DND-41 (cell line): ENCODE measurements around the gene SHISA9.

Source experiments
- ATAC-seq: fragments of 200-7000 bp; cut with Tn5 transposase; 3 replicates; pipeline ENCODE4 v1.9.1; 2021; ENCODE audit warnings: low read depth; ENCODE audit not compliant: insufficient read depth
- DNase-seq: peaks from one replicate; pipeline ENCODE4 v3.0.0-alpha.2; 2020
- H2AFZ ChIP-seq: 2 replicates; pipeline ENCODE4 v1.6.0; 2012; ENCODE audit warnings: low read depth, low read length
- H3K27ac ChIP-seq: 2 replicates; pipeline ENCODE4 v1.5.1; 2012; ENCODE audit warnings: low read length, inconsistent platforms
- H3K27me3 ChIP-seq: fragments of 200-600 bp; sonication (generic); 2 replicates; pipeline ENCODE4 v1.6.0; 2012; ENCODE audit warnings: low read length, mild to moderate bottlenecking, inconsistent platforms; ENCODE audit not compliant: insufficient read depth, poor library complexity
- H3K36me3 ChIP-seq: 2 replicates; pipeline ENCODE4 v1.5.1; 2012; ENCODE audit warnings: low read length, inconsistent platforms; ENCODE audit not compliant: insufficient read depth
- H3K4me1 ChIP-seq: 2 replicates; pipeline ENCODE4 v1.5.1; 2012; ENCODE audit warnings: mild to moderate bottlenecking, low read length; ENCODE audit not compliant: insufficient read depth
- H3K4me2 ChIP-seq: 2 replicates; pipeline ENCODE4 v1.6.0; 2012; ENCODE audit warnings: mild to moderate bottlenecking, moderate library complexity, low read length, inconsistent platforms; ENCODE audit not compliant: insufficient read depth
- H3K4me3 ChIP-seq, 2 experiments: fragments of 200-600 bp in 1 of 2; shearing (Covaris generic) in 1 of 2; 2 replicates each; pipeline ENCODE4 v1.5.1; 2012 to 2016; ENCODE audit warnings: inconsistent platforms in 2 of 2, low read length in 2 of 2, mild to moderate bottlenecking in 2 of 2, low read depth in 1 of 2, moderate library complexity in 1 of 2
- H3K79me2 ChIP-seq: 2 replicates; pipeline ENCODE4 v1.6.0; 2012; ENCODE audit warnings: low read length, inconsistent platforms; ENCODE audit not compliant: insufficient read depth
- H3K9ac ChIP-seq: 2 replicates; pipeline ENCODE4 v1.6.0; 2012; ENCODE audit warnings: low read depth, mild to moderate bottlenecking, inconsistent platforms, low read length, moderate library complexity
- H3K9me3 ChIP-seq: 2 replicates; pipeline ENCODE4 v1.5.1; 2012; ENCODE audit warnings: low read length, moderate library complexity, mild to moderate bottlenecking, inconsistent platforms; ENCODE audit not compliant: insufficient read depth, severe bottlenecking
- H4K20me1 ChIP-seq: 2 replicates; pipeline ENCODE4 v1.6.0; 2012; ENCODE audit warnings: low read length; ENCODE audit not compliant: insufficient read depth
- EZH2 ChIP-seq: IDR thresholded peaks from 3 replicates; pipeline ENCODE4 v1.6.1; 2012; ENCODE audit warnings: borderline replicate concordance, low read depth, mild to moderate bottlenecking, moderate library complexity, low read length, inconsistent platforms; ENCODE audit not compliant: severe bottlenecking
- TF ChIP-seq, protein P1 (sequence below): IDR thresholded peaks from 2 replicates; pipeline ENCODE4 v1.5.1; 2012; ENCODE audit warnings: borderline replicate concordance, low read length, moderate library complexity, mild to moderate bottlenecking; ENCODE audit not compliant: poor library complexity, severe bottlenecking; ENCODE audit errors: extremely low read depth

Gene SHISA9

DNA sequence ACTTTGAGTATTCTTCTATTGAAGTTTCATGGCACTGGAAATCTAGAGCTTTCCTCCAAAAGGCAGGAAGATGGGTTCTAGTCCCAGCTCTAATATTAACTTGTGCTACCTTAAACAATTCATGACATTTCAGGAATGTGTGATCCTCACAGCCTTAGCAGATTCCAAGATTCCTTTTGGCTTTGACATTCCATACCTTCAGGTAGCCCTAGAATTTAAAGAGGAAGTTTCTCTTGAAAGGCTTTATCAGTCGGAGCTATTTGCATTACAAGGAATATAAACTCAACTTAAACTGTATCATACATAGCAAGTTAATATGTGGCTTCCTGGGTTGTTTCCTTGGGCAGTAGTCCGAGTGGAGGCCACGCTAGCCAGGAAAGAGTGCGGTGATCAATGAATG is 330.0 kb downstream of the SHISA9 start:
- H3K9me3 ChIP-seq = no peaks in the 10 kb centered on the region
- H2AFZ ChIP-seq = no peak overlapping the region
- no peaks in the 10 kb centered on the region for H3K79me2 ChIP-seq
- H3K36me3 ChIP-seq = no peaks in the 10 kb centered on the region
- H3K4me3 ChIP-seq = no peak overlapping the region
- ATAC-seq (no peak), DNase-seq (no peak)
- H4K20me1 ChIP-seq = no peaks in the 10 kb centered on the region
- H3K9ac ChIP-seq = no peak overlapping the region
- no peaks in the 10 kb centered on the region for H3K27me3 ChIP-seq
- H3K4me1 ChIP-seq = no peaks in the 10 kb centered on the region
- TF ChIP-seq, protein P1, sequence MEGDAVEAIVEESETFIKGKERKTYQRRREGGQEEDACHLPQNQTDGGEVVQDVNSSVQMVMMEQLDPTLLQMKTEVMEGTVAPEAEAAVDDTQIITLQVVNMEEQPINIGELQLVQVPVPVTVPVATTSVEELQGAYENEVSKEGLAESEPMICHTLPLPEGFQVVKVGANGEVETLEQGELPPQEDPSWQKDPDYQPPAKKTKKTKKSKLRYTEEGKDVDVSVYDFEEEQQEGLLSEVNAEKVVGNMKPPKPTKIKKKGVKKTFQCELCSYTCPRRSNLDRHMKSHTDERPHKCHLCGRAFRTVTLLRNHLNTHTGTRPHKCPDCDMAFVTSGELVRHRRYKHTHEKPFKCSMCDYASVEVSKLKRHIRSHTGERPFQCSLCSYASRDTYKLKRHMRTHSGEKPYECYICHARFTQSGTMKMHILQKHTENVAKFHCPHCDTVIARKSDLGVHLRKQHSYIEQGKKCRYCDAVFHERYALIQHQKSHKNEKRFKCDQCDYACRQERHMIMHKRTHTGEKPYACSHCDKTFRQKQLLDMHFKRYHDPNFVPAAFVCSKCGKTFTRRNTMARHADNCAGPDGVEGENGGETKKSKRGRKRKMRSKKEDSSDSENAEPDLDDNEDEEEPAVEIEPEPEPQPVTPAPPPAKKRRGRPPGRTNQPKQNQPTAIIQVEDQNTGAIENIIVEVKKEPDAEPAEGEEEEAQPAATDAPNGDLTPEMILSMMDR = no peak
- TF ChIP-seq EZH2 = no peak
- H3K4me2 ChIP-seq = no peak overlapping the region
- no peak overlapping the region for H3K27ac ChIP-seq

DNA sequence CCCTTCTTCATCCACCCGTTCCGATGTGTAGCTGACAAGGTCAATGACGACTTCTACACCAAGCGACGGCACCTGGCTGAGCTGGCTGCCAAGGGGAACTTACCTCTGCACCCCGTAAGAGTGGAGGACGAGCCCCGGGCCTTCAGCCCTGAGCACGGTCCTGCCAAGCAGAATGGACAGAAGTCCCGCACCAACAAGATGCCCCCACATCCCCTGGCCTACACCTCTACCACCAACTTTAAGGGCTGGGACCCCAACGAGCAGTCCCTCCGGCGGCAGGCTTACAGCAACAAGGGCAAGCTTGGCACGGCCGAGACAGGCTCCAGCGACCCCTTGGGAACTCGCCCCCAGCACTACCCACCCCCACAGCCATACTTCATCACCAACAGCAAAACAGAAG is 333.6 kb downstream of the SHISA9 start:
- no peak overlapping the region for H3K9ac ChIP-seq
- no peak overlapping the region for H3K27ac ChIP-seq
- DNase-seq = no peak
- no peaks in the 10 kb centered on the region for H3K79me2 ChIP-seq
- no peaks in the 10 kb centered on the region for H3K4me1 ChIP-seq
- H3K27me3 ChIP-seq = no peaks in the 10 kb centered on the region
- H3K4me2 ChIP-seq = no peak overlapping the region
- H3K9me3 ChIP-seq = no peaks in the 10 kb centered on the region
- H4K20me1 ChIP-seq = no peaks in the 10 kb centered on the region
- no peak overlapping the region for H2AFZ ChIP-seq
- TF ChIP-seq EZH2 = no peak
- TF ChIP-seq, protein P1 = no peak
- no peak for ATAC-seq
- H3K4me3 ChIP-seq = no peak overlapping the region
- no peaks in the 10 kb centered on the region for H3K36me3 ChIP-seq

DNA sequence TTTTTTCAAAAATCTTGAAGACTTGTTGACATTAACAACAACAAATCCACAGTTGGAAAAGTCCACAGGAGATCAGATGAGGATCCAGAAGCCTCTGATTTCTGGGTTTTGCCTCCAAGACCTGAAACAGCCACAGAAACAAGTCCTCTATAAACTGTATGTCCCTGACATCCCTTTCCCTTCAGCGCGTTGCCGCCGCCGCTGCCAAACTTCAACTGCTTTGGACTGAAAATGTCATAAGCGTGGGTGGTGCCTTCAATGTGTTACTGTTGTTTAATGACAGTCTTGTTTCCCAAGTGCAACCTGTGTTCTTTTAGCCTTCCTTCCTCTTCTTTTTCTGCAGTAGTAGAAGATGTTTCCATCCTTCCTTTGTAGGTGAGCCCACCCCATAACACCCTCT is 334.9 kb downstream of the SHISA9 start:
- TF ChIP-seq, protein P1 = no peak
- TF ChIP-seq EZH2 = no peak
- no peak overlapping the region for H3K27ac ChIP-seq
- no peak overlapping the region for H2AFZ ChIP-seq
- ATAC-seq (no peak), DNase-seq (no peak)
- H3K4me2 ChIP-seq = no peak overlapping the region
- H4K20me1 ChIP-seq = no peaks in the 10 kb centered on the region
- H3K27me3 ChIP-seq = no peaks in the 10 kb centered on the region
- no peaks in the 10 kb centered on the region for H3K79me2 ChIP-seq
- H3K4me3 ChIP-seq = no peak overlapping the region
- H3K9ac ChIP-seq = no peak overlapping the region
- no peaks in the 10 kb centered on the region for H3K9me3 ChIP-seq
- H3K36me3 ChIP-seq = no peaks in the 10 kb centered on the region
- no peaks in the 10 kb centered on the region for H3K4me1 ChIP-seq

DNA sequence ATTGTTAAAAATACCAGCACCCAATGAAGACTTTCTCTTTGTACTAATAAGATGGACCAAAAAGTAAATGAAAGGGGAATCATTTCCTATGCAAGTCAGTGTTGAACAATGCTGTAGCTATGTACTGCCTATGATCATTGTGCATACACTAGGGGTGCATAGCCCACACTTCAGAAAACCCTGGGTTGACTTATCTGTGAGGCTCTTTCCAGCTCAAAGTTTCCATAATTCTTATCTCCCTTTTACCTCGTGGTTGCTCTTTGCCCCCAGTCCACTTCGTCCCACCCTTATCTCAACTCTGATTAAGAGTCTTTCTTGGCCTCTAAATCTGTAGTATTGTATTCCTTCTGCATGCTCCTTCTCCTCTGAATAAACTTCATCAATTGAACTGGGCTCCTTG is 336.8 kb downstream of the SHISA9 start:
- no peak for TF ChIP-seq EZH2
- TF ChIP-seq, protein P1 = no peak
- ATAC-seq (no peak), DNase-seq (no peak)
- H3K27me3 ChIP-seq = no peaks in the 10 kb centered on the region
- no peaks in the 10 kb centered on the region for H4K20me1 ChIP-seq
- no peak overlapping the region for H3K27ac ChIP-seq
- H3K4me2 ChIP-seq = no peak overlapping the region
- no peaks in the 10 kb centered on the region for H3K36me3 ChIP-seq
- H3K4me1 ChIP-seq = no peaks in the 10 kb centered on the region
- H2AFZ ChIP-seq = no peak overlapping the region
- H3K4me3 ChIP-seq = no peak overlapping the region
- no peaks in the 10 kb centered on the region for H3K9me3 ChIP-seq
- no peak overlapping the region for H3K9ac ChIP-seq
- H3K79me2 ChIP-seq = no peaks in the 10 kb centered on the region
